GM10266 (cell line): ENCODE measurements around the gene ADCY10.
"Not testable (repeated sequence)": the region's sequence is repeated elsewhere in the genome, so short reads cannot be mapped to it uniquely, and the experiment has no call there.

Experiments
- DNase-seq: peaks from one replicate; pipeline ENCODE4 v3.0.0; 2012; ENCODE audit errors: extremely low spot score
- CTCF ChIP-seq: IDR thresholded peaks from 2 replicates; pipeline ENCODE4 v1.5.1; 2012; ENCODE audit warnings: mild to moderate bottlenecking, low read depth; ENCODE audit not compliant: control insufficient read depth, insufficient read depth; ENCODE audit errors: missing control alignments

ADCY10 gene

GRCh38 chr1:167841530-167841929 is 72.4 kb downstream of the ADCY10 start:
- no peak for DNase-seq
- no peak for TF ChIP-seq CTCF

DNA sequence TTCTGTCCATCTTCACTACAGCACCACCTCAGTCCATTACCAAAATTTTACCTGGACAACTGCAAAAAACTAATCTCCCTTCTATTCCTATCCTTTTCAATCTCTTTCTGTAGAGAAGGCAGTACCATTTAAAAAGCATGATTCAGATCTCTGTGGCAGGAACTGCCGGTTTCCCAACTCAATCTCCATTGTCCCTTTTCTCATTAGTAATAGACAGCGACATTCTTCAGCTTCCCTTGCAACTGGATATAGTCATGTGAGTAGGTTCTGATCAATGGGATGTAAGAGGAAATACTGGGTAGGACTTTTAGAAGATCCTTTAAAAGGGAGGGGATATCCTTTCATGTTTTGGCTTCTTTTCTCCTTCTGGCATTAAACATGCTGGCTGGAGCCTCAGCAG is 74.9 kb downstream of the ADCY10 start:
- no peak for DNase-seq

DNA sequence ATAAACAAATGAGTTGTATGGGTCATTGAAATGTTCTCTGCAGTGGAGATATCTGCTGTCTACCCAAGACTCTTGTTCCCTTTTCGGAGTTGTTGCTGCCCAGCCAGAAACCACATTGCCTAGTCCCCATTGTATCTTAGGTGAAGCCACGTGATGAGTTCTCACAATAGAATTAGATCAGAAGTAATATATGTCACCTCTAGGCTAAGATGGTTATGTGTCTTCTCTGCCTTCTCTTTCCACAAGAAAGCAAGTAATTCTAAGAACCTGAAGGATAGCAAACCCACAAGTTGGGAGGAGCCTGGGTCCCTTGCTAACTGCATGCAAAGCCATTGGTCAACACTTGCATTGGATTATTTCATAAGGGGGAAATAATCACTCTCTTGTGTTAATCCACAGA is 76.6 kb downstream of the ADCY10 start:
- no peak for TF ChIP-seq CTCF
- no peak for DNase-seq

More for the DNA sequence above, 74.9 kb downstream of the ADCY10 start:
- TF ChIP-seq CTCF, result no peak

DNA sequence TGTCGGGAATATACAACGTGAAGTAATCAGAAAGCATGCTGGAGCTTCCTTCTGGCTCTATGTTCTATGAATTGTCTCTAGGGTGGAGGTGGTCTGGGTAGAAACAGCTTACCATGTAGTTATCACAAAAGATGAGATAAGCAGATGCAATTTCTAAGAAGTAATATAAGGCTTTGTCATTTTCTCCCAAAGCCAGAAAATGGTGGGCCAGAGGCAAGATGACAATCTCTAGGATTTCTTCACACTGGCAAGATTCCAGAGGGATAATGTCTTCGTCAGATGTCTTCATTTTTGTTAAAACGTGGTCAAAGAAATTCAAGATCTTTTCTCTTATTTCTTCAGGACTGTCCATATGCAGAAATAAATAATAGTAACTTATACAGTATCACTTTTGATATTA is 77.7 kb downstream of the ADCY10 start:
- DNase-seq, result no peak
- no peak for TF ChIP-seq CTCF

DNA sequence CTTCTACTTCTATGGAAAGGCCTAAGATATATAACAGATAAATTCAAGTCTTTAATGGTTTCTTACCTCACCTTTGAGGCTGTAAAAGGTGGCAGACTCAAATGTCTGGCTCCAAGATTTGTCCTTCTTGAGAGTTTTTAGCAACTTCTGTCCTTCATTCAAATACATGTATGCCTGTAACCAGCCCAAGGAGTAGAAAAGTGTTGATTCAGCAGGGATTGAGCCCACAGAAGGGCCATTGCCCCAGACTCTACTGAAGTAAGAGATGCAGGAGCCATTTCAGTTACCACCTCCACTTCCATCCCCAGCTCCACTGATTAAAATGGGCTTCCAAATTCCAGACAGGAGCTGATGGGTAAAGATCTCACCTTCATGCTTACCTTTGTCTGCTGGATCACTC is 80.0 kb downstream of the ADCY10 start:
- no peak for TF ChIP-seq CTCF
- DNase-seq, result no peak

DNA sequence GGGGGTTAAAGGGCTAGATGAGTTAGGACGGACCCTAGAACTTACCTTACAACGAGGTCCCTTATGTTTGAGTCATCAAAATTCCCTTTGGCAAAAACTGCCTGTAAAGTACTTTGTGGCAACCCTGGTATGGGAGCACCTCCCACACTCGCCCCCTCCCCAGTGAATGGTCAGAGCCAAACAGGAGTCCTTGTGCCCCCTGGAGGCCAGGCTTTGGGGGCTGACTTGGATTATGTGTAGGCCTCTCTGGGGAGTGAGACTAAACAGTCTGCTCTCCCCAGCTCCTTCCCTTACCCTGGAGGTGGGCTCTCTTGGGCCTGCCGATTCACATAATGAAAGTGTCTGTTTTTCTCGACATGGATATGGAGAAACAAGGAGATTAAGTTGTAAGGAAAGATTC is 81.2 kb downstream of the ADCY10 start:
- TF ChIP-seq CTCF, result no peak
- no peak for DNase-seq

GRCh38 chr1:167830668-167831067 is 83.3 kb downstream of the ADCY10 start:
- DNase-seq, result not testable (repeated sequence)

- no peak for DNase-seq
- TF ChIP-seq CTCF, result no peak
Measured at GRCh38 chr1:167829868-167830267, 84.1 kb downstream of the ADCY10 start.
